OCI-LY7 (cell line): Measurements from ENCODE around the gene IL4I1. TPM values are rescaled to one million over a fixed set of nuclear protein-coding genes. Genes with fewer than 3 reads are reported as not detected.

ENCODE experiments used
- BruUV-seq: library from RNA; stranded (reverse); fragments of 400-500 nt; replicated peaks from 2 replicates; lab custom pipeline; 2021; lab: Mats Ljungman, UMichigan
- CTCF ChIA-PET: fragments of 300-600 bp; sonication (Branson Sonifier 250); formaldehyde crosslinking; loops from one replicate; lab custom pipeline; 2022; ENCODE audit warnings: antibody characterized with exemption; ENCODE audit not compliant: unreplicated experiment; lab: Charles Lee
- POLR2A ChIA-PET: fragments of 300-600 bp; sonication (Branson Sonifier 250); formaldehyde crosslinking; loops from one replicate; lab custom pipeline; 2022; ENCODE audit warnings: antibody characterized with exemption; lab: Charles Lee
- DNase-seq: peaks from one replicate; pipeline ENCODE4 v3.0.0-alpha.2; 2015; ENCODE audit warnings: low spot score
- H2AFZ ChIP-seq: fragments of 200-600 bp; sonication (generic), shearing (Covaris generic); 2 replicates; pipeline ENCODE4 v1.6.1; 2014; ENCODE audit warnings: mild to moderate bottlenecking, antibody characterized with exemption, low read length, moderate library complexity
- H3K27ac ChIP-seq: fragments of 200-600 bp; sonication (generic); 2 replicates; pipeline ENCODE4 v1.5.1; 2014; ENCODE audit warnings: mixed run types, low read depth, mild to moderate bottlenecking, moderate library complexity, low read length, inconsistent platforms; ENCODE audit not compliant: poor library complexity, severe bottlenecking
- H3K36me3 ChIP-seq: fragments of 200-600 bp; sonication (generic); 2 replicates; pipeline ENCODE4 v1.6.1; 2014; ENCODE audit warnings: mild to moderate bottlenecking, antibody characterized with exemption, low read length, moderate library complexity, mixed read lengths; ENCODE audit not compliant: insufficient read depth
- H3K4me1 ChIP-seq: fragments of 200-600 bp; sonication (generic); 2 replicates; pipeline ENCODE4 v1.5.1; 2014; ENCODE audit warnings: mild to moderate bottlenecking, low read length; ENCODE audit not compliant: insufficient read depth, poor library complexity, severe bottlenecking
- H3K4me2 ChIP-seq: fragments of 200-600 bp; sonication (generic); 2 replicates; pipeline ENCODE4 v1.6.1; 2014; ENCODE audit warnings: mild to moderate bottlenecking, low read length
- H3K4me3 ChIP-seq: fragments of 200-600 bp; sonication (generic); 2 replicates; pipeline ENCODE4 v1.5.1; 2014; ENCODE audit warnings: mild to moderate bottlenecking, low read depth, low read length; ENCODE audit not compliant: poor library complexity, severe bottlenecking
- H3K79me2 ChIP-seq: fragments of 200-600 bp; sonication (generic); 2 replicates; pipeline ENCODE4 v1.6.1; 2016; ENCODE audit warnings: low read depth, mild to moderate bottlenecking, low read length, moderate library complexity, mixed read lengths; ENCODE audit not compliant: insufficient read depth
- H3K9me2 ChIP-seq: fragments of 200-600 bp; sonication (generic); 2 replicates; pipeline ENCODE4 v1.6.1; 2016; ENCODE audit warnings: mild to moderate bottlenecking, low read length, mixed read lengths; ENCODE audit not compliant: insufficient read depth
- H3K9me3 ChIP-seq: fragments of 200-600 bp; sonication (generic); 2 replicates; pipeline ENCODE4 v1.6.1; 2014; ENCODE audit warnings: mild to moderate bottlenecking, mixed run types, low read length, mixed read lengths
- H4K20me1 ChIP-seq: fragments of 200-600 bp; sonication (generic); 2 replicates; pipeline ENCODE4 v1.6.1; 2014; ENCODE audit warnings: mild to moderate bottlenecking, antibody characterized with exemption, low read length, moderate library complexity, mixed read lengths; ENCODE audit not compliant: insufficient read depth
- CTCF ChIP-seq: fragments of 200-600 bp; sonication (generic); conservative IDR thresholded peaks from 2 replicates; pipeline ENCODE4 v1.5.1; 2014; ENCODE audit warnings: mild to moderate bottlenecking, antibody characterized with exemption, low read length, moderate library complexity, mixed read lengths
- EZH2phosphoT487 ChIP-seq: fragments of 200-600 bp; sonication (generic); IDR thresholded peaks from 2 replicates; pipeline ENCODE4 v1.6.1; 2018; ENCODE audit warnings: low read depth, borderline replicate concordance, mild to moderate bottlenecking, mixed run types, antibody characterized with exemption, low read length, moderate library complexity, mixed read lengths
- intact Hi-C: fragments of 100-400 bp; cut with micrococcal nuclease; formaldehyde crosslinking; loops from one replicate; pipeline ENCODE4 v1.10.0; 2022; ENCODE audit not compliant: unreplicated experiment
- total RNA-seq, 2 experiments: library from RNA; depleted of rRNA in 1 of 2; stranded (reverse); fragments of >200 nt in 1 of 2; shearing (Covaris generic) in 1 of 2; gene quantifications; 2 replicates each; pipeline ENCODE4 v1.2.3, GENCODE V29; 2014 to 2022

The IL4I1 gene
- total RNA-seq, 2 experiments from 2014 or later, result 0.25 to 1.7 TPM

- Histone ChIP-seq H3K4me3 (no peak overlapping the region), H3K27ac (no peak overlapping the region), H3K9me2 (no peaks in the 10 kb centered on the region), H3K4me2 (no peak overlapping the region), H4K20me1 (no peaks in the 10 kb centered on the region), H3K4me1 (no peaks in the 10 kb centered on the region), H3K9me3 (no peaks in the 10 kb centered on the region), H3K79me2 (no peaks in the 10 kb centered on the region), H2AFZ (no peak overlapping the region), H3K36me3 (no peaks in the 10 kb centered on the region)
- no TSS peak for BruUV-seq
- no peak for DNase-seq
- ChIA-PET POLR2A (no interaction called here), CTCF (no interaction called here)
- TF ChIP-seq EZH2phosphoT487 (no peak), CTCF (no peak)
- intact Hi-C loops, result no loop called here
These were observed 43.8 kb upstream of the IL4I1 start for GRCh38 chr19:49940482-49940791.

- no peak for DNase-seq
- no TSS peak for BruUV-seq
These were observed 43.2 kb upstream of the IL4I1 start for GRCh38 chr19:49939721-49940481.

More at GRCh38 chr19:49939721-49940481, 43.2 kb upstream of the IL4I1 start:
- no peaks in the 10 kb centered on the region for H3K79me2 ChIP-seq
- intact Hi-C loops, result no loop called here
- no peaks in the 10 kb centered on the region for H3K9me3 ChIP-seq
- no peaks in the 10 kb centered on the region for H3K9me2 ChIP-seq
- no peak overlapping the region for H2AFZ ChIP-seq
- TF ChIP-seq CTCF (peak; percentile 49), EZH2phosphoT487 (no peak)
- CTCF ChIA-PET, result no interaction called here
- no peak overlapping the region for H3K4me3 ChIP-seq
- no peak overlapping the region for H3K27ac ChIP-seq
- no peaks in the 10 kb centered on the region for H3K4me1 ChIP-seq
- no peaks in the 10 kb centered on the region for H4K20me1 ChIP-seq
- POLR2A ChIA-PET, result interaction anchor here (0.7 kb wide), 1 partner anchor 10 kb away, joined by 3 read pairs; no protein-coding TSS in a partner anchor
- no peaks in the 10 kb centered on the region for H3K36me3 ChIP-seq
- no peak overlapping the region for H3K4me2 ChIP-seq
